NCI-H2029 (cell line): ENCODE results near the gene SOX6.

ENCODE experiments used
- DNase-seq: peaks from one replicate; lab custom pipeline; 2025; lab: John Stamatoyannopoulos, UW

Gene SOX6

GRCh38 chr11:16271258-16271657 is 85.1 kb downstream of the SOX6 start:
- no peak for DNase-seq

DNA sequence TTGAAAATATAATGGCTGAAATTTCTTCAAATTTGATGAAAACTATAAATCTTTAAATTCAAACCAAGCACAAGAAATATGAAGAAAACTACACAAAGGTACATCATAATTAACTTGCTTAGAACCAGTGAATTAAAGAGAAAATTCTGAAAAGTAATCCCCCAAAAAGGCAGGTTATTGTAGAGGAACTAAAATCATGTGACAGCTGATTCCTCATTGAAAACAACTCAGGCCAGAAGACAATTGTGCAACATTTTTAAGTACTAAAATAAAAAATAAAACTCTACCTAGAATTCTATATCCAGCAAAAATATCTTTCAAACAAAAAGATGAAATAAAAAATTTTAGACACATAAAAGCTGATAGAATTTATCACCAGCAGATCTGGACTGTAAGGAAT is 90.3 kb downstream of the SOX6 start:
- no peak for DNase-seq

GRCh38 chr11:16265022-16265421 is 91.3 kb downstream of the SOX6 start:
- DNase-seq, result no peak

- DNase-seq, result no peak
Measured at GRCh38 chr11:16262645-16262955, 93.7 kb downstream of the SOX6 start.

- DNase-seq, result no peak
Measured at GRCh38 chr11:16261836-16262644, 94.3 kb downstream of the SOX6 start.

GRCh38 chr11:16252373-16252772 is 104.0 kb downstream of the SOX6 start:
- DNase-seq, result no peak

- no peak for DNase-seq
Measured at GRCh38 chr11:16248248-16248647, 108.1 kb downstream of the SOX6 start.

DNA sequence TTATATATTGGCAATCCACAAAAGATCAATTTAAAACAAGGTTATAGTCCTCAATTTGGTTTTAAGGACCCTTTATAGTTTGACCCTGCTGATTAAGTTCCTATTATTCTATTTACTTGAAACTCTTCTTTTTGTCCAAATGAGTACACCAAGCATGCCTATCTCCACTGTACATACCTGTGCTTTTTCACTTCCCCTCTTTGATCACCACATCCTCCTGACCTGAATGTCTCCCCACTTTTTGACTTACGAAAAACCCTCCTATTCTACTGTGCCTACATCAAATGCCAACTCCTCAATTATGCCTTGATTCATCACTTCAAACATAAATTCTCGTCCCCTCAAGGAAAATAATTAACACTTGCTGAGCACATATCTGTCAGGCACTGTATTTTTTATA is 113.5 kb downstream of the SOX6 start:
- DNase-seq, result no peak

DNA sequence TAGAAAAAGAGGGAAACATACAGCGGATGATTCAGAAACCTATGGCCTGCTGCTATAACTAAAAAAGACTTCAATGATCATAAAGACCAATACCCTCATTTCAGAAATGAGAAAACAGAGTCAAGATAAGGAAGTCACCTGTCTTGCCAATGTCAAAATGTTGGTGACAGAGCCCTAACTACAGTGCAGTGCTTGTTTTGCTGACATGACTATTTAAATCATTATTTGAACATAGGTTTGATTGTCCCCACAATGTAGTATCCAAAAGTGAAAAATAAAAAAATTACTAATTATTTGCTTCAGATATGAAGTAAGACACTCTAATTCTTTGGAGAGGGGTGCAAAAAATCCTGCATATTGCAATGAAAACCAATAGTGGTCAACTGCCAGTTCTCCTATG is 115.7 kb downstream of the SOX6 start:
- DNase-seq, result no peak

DNA sequence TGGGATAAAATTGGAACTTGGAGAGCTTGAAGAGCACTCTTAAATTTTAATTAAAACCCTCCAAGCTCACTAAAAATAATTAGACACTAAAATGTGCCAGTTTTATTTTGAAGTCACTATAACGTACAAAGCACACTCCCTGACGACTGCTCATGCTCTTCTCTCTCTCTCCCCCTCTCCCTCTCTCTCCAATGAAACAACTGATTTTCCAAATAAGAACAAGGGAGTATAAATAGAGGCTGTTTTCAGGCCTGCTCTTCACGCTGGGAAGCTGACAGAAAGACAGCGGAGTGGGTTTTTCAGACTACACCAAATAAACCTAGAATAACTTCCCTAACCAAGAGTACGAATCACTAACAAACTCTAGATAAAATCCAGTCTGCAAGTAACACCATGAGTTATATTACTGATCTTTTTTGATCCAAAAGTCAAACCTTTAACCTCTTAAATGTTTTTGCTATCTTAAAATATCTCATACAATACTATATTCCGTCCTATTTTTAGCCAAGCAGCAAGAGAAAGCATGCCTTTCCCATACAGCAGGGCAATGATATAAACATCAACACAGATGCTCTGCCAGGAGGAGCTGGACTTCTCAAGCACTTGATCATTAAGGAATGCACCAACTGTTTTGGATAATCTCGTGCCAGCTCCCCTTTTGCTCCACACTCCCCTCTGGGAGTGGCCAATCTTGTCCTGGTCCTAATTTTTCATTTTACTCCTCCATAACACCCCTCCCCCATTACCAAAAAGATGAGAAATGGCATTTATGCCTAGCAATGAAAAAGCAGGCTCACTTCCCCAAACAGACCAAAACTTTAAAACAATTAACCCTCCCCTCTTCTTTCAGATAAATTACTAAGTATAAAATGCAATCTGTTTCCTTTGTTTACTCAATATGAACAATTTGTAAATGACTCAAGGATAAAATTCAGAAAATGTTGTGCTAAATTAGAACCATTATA is 116.9 kb downstream of the SOX6 start:
- no peak for DNase-seq

DNA sequence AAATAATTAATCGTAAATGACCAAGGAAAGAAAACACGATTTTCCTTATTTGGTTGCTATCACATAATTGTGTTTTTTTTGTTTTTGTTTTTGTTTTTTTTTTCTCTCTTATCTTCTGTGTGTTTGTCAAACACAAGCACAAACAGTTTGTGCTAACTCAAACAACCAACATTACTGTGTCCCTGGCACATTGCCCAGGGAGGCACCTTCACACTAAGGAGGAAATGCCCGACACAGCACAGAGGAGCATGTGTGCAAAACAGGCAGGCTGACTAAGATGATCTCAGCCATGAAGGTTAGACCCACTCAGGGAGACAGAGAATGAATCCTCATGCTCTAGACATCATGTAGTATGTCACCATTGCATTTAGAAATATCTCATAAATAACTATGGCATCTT is 130.1 kb downstream of the SOX6 start:
- DNase-seq, result peak; percentile 94

DNA sequence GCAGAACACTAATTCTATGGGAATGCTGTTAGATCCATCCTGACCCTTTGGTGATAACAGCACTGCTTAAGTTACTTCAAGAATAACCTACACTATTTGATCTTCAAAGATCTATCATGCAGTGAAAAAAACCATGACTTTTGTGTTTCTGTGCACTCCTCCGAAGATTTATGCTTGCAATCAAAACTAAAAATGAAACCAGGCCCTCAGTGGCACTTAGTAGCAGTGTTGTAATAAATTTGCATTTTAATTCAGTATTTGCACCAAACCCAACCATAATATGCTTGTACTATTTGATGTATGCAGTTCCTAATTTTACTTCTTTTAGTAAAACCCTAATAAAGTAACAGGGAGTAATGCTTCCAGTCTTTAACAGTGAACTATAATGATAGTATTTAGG is 130.7 kb downstream of the SOX6 start:
- DNase-seq, result no peak

DNA sequence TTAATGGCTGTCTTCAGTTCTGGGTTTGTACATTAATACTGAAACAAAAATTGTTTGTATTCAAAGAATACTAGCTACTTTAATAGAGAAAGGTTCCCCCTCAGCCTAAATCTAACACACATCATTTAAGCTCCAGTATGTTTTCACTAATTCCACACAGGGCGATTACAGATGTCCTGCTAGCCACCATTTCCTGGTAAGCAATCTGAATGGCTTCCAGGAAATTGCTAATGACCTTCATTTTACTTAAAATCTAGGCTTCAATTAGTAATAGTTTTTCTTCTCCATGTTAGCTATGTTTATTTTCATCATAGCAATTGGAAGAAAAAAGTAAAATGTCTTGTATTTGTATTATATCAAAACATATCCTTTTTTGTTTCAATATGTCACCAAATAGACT is 132.8 kb downstream of the SOX6 start:
- DNase-seq, result no peak

DNA sequence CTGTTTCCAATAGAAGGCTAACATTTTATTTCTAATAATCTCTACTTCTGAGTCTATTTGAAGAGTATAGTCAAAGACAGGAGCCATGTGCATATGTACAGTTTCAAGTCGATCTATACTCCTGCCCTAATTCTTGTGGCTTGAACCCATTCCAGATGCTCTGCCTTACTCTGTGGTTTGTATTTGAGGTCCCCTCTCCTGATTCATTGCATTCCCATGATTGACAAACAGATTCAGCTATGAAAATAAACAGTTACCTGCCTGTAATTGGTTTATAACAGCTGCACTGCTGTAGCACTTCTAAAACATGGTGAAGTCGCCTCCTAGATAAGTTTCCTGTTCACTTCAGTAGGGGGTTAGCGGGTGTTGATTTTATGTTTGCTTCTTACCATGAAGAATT is 138.7 kb downstream of the SOX6 start:
- no peak for DNase-seq

DNA sequence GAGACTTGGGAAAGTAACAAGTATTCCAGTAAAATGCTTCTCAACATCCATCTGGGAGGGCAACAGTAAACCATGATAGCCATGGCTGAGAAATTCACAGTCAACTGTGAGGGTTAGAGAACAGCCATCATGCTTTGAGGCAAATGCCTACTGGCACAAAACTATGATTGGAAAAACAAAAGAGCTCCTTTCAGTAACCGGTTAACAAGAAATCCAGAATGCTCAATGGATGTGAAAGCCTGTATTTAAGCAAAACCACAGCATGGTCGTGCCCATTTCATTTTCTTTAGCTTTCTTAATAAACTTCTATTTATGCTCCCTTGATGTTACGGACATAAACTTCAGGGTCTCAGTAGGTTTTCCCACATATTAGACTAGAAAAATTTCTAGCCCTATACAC is 139.5 kb downstream of the SOX6 start:
- no peak for DNase-seq

- no peak for DNase-seq
Measured at GRCh38 chr11:16215352-16215751, 141.0 kb downstream of the SOX6 start.

GRCh38 chr11:16211407-16211806 is 144.9 kb downstream of the SOX6 start:
- DNase-seq, result no peak

GRCh38 chr11:16204261-16204660 is 152.1 kb downstream of the SOX6 start:
- no peak for DNase-seq

- DNase-seq, result no peak
Measured at GRCh38 chr11:16195651-16196050, 160.7 kb downstream of the SOX6 start.

DNA sequence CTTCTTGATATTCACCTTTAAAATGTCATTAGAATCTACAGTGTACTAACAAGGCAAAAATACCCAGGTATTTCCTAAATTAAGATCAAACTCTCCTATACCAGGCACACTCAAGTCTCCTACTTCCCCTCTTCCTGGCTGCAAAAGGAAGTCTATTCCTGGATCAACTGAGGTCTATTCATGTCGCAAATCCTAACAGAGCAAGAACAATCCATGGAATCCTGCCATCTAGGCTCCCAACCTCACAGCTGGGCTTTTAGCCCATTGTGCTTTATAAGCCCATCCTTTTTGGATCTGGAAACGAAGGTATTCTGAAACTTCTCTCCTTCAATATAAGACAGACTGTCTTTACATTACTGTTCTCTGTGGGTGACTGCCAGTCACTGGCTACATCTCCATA is 161.8 kb downstream of the SOX6 start:
- no peak for DNase-seq

GRCh38 chr11:16193897-16194381 is 162.4 kb downstream of the SOX6 start:
- no peak for DNase-seq

DNA sequence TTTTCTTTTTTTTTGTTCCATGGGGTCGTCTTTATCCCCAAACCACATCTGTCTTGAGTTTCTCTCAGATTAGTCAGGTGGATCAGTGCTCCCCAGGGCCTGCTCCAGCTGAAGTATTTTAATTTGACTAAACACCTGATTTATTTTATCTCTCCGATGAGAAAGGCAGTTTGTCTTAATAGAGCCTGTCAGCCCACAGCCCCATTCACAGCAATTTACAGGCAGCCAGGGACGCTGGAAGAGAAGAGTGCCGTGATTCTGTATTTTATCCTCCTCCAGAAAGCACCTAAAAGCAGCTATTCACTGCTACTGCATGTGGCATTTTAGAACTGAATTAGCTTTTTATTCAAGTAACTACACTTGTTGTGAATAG is 164.5 kb downstream of the SOX6 start:
- DNase-seq, result no peak

DNA sequence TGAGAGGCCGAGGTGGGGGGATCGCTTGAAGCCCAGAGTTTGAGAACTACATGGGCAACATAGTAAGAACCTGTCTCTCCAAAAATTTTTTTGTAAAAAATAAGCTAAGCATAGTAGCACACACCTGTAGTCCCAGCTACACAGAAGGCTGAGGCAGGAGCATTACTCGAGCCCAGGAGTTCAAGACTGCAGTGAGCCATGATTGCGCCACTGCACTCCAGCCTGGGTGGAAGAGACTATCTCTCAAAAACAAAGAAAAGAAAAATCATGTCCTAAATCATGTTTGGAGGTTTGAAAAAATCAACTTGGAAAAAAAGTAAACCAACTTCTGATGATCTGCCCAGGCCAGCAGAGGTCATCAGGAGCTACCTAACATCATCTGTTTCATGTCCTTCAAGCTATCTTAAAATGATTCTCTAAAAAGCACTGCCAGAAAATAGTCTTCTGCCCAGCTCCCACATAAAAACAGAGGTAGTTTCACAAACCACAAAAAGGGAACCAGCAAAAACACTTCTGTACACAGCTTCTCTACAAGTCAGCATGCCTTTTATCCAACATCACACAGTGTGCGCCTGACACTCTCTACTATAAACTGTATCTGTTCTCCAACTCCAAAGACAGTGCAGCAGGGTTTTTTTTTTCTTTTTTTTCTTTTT is 165.0 kb downstream of the SOX6 start:
- DNase-seq, result no peak
